NT2/D1 (cell line): ENCODE measurements around the gene TRPV5.

Experiments
- SUZ12 ChIP-seq: IDR thresholded peaks from 2 replicates; pipeline ENCODE4 v1.6.1; 2011; ENCODE audit not compliant: insufficient read length, insufficient read depth; ENCODE audit errors: extremely low read depth
- YY1 ChIP-seq: IDR thresholded peaks from 2 replicates; pipeline ENCODE4 v1.6.1; 2011; ENCODE audit not compliant: insufficient read length, insufficient read depth
- ZNF274 ChIP-seq: IDR thresholded peaks from 2 replicates; pipeline ENCODE4 v1.6.1; 2011; ENCODE audit warnings: mild to moderate bottlenecking, low read depth, low read length

DNA sequence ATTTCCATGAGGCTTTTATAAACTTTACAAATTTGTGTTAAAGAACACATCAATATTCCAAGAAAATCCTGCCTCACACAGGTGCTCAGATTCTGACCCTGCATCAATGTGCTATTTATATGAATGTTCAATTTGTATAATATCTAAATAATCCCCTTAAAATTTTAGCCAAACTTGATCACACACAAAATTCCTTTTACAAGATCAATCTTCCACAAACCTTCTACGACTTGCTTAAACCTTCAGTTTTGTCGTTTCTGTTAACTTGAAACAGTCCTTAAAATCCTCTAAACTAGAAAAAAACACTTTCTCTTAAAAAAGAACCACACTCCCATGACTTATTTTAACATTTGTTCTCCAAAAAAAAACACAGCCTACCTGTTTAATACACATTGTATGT is 27.8 kb downstream of the TRPV5 start:
- TF ChIP-seq ZNF274 (no peak), SUZ12 (no peak), YY1 (no peak)
